HG02798 (cell line): ENCODE results near the gene MAPKAP1.

Experiments
- ATAC-seq: cut with Tn5 transposase; IDR thresholded peaks from one replicate; pipeline ENCODE4 v1.9.1; 2021; ENCODE audit warnings: mild to moderate bottlenecking; ENCODE audit not compliant: unreplicated experiment, poor library complexity

MAPKAP1 gene

DNA sequence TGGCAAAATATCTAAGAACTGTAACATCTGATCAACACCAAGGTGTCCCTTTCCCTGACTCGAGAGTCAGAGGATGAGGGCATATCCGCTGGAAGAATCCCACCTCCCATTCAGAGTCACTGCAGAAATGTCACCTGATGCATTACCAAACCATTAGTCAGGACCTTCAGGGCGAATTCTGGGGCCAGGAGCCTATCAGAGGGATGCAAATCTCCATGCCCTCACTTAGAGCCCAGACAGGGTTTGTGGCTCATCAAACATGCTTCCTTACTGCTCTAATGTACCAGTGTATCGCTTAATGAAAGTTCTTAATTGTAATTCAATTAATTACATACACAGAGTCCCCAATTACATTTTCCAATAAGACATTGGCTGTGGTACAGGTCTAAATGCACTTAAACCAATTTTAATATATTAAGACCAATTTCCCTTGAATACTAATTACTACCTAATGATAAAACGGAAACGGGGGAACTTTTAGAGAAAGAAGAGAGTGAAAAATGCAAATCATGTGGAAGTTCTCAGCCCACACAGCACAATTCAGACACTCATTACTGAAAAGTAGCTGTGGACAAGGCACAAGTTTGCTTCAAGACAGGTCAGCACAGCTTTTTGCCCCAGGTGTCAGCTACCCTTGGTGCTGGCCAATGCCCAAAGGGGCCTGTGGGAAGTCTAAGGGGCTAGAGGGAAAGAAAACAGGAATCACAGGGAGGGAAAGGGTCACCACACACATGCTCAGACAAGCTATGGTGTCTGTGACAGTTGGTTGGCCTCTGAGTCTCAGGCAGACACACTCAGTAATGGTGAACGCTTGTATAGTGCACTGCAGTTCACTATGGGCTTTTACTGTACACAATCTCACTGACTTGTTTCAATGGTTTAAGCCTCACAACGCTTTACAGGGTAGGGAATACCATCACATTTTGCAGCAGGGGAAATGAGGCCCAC lies 211.6 kb downstream of the MAPKAP1 start:
- ATAC-seq: peak; percentile 84

DNA sequence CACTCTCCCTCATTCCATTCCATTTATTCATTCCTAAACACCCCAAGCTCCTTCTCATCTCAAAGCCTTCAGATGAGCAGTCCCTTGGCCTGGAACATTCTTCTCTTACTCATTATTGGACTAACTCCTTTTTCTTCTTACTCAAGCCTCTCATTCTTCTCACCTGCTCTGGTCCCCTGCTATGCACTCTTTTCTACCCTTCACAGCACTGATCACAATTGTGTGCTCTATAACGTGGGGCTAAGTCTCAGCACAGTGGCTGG lies 212.4 kb downstream of the MAPKAP1 start:
- ATAC-seq: no peak

DNA sequence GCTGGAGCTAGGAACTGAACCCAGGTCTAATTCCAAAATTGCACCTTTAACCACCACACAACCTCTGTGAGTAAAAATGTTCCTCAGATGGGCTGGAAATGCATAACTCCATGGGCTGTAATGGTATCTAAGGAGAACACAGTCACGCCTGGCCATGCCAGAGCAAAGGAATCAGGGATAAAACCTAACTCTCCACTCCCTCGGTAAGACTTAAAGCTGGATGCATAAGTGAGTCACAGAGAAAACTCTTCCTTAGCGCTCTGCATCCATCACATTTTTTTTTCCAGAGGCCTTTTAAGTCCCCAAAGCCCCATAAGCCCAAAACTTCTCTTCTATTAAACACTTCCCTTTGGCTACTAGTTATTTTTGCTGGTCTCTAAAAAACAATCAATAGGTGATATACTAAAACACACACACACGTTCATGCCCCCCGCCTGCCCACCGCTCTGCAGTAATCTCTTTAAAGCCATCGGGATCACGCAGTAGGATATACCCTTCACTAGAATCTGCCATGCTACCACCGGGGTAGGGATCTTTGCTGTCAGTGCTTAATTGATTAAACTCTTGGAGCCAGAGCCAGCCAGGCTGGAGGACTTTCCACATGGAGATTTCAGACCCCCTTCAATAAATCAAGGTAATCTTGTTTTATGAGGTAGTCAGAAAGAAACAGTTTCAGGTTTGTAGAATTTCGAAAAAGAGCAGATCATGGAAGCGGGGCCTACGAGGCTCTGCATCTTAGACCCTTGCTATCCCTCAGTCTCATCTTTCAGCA lies 212.9 kb downstream of the MAPKAP1 start:
- ATAC-seq: no peak

DNA sequence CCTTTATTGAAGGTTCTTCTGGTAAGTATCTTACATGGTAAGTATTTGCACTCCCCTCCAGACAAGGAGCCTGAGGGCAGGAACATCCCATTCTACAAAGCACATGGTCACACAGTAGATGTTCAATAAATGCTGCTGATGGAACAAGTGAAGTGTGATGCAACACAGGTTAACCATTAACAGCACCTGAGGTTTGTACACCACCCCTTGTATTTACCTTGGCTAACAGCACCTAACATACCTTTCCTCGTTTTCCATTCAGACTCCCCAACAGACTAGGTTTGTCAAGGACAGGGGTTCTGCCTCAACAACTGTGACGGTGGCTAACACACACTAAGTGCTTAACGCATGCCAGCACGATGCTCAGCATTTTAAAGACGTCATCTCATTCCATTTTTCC lies 213.6 kb downstream of the MAPKAP1 start:
- no peak for ATAC-seq

DNA sequence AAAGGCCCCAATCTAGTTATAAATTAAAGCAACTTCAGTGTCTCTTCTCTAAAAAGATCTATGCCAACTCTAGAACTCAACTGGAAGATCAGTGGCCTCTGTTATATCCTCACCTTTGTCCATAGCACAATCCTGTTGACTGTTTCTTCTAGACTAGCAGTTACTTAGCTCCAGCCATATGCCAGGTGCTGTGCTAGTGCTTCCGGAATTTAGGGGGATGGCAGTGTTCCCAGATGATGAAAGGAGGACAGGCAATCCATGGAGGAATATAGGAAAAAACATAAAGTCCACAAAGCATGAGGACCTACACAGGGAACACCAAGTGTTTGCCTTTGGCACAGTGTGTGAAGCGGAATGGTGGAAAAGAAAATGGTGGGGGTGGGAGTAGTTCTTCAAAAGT lies 214.3 kb downstream of the MAPKAP1 start:
- ATAC-seq: no peak

DNA sequence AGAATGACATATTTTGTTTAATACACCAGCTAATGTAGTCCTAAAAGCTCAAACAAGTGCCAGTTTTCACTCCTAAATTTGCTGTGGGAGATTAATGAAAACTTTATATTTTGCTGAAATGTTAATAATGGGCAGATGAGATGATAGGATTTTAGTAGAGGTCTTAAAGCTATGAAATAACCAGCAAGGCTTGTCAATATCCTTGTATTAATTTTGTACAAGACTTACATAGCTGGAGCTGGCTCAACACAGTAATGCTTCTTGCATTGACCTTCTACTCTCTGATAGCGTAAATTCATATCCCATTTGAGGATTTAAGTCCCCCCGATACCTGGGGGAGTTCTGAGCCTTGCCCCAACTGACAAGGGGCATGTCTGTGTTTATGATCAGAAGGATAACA lies 219.2 kb downstream of the MAPKAP1 start:
- no peak for ATAC-seq

DNA sequence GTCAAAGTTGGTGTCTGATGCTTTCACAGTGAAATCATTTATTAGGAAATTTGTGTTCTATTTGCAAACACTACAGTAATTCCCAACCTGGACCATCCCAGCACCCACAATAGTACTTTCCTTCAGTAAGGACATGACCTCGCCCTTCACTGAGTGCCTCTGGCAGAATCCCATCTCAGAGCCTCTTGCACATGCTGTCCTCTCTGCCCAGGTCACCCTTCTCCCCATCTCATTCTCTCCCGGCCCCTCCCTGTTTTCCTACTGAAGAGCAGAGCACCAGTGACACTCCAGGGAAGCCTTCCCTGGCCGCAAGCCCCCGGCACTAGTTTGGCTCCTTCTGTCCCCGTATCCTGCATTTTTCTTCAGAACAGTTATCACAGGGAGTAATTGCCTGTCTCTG lies 220.4 kb downstream of the MAPKAP1 start:
- ATAC-seq: no peak

DNA sequence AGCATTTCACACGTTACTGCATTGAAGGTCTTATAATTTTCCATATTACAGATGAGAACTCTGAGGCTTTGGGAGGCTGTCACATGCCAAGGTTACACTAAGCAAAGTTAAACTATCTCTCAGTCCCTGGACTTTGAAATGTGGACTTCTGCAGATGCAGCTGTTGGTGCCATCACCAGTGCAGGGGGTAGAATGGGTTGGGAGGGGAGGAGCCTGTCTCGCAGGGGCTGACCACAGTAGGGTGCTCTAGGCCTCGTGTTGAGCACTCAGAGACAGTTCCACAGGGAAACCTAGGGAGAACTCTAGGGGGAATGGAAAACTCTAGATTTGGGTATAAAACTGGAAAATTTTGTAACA lies 220.9 kb downstream of the MAPKAP1 start:
- ATAC-seq: no peak

DNA sequence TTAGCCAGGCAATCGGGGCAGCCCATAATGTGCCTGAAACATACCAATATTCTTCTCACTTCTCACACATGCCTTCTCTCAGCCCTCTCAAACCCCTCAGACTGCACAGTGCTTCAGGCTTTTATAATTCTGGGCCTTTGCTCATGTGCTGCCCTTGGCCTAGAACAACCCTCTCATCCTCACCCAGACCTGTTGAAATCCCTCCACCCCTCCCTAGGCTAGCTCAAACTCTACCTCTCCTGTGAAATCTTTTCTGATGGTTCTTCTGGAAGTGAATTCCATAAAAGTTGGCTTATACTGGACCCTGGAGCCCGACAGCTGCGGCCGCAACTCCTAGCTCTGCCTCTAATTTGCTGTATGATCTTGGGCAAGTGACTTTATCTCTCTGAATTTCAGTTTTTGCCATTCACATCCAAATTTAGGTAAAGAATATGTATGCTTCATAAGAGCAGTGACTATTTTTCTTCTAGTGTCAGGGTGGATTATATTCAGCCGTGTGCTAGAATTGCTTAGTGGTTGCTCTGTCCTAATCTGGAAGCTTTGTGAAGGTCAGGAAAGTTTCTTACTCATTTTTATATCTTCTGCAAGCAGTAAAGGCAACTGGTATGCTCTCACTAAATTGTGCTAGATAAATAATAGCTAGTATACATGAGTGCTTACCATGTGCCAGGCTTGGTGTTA lies 221.4 kb downstream of the MAPKAP1 start:
- ATAC-seq: no peak

DNA sequence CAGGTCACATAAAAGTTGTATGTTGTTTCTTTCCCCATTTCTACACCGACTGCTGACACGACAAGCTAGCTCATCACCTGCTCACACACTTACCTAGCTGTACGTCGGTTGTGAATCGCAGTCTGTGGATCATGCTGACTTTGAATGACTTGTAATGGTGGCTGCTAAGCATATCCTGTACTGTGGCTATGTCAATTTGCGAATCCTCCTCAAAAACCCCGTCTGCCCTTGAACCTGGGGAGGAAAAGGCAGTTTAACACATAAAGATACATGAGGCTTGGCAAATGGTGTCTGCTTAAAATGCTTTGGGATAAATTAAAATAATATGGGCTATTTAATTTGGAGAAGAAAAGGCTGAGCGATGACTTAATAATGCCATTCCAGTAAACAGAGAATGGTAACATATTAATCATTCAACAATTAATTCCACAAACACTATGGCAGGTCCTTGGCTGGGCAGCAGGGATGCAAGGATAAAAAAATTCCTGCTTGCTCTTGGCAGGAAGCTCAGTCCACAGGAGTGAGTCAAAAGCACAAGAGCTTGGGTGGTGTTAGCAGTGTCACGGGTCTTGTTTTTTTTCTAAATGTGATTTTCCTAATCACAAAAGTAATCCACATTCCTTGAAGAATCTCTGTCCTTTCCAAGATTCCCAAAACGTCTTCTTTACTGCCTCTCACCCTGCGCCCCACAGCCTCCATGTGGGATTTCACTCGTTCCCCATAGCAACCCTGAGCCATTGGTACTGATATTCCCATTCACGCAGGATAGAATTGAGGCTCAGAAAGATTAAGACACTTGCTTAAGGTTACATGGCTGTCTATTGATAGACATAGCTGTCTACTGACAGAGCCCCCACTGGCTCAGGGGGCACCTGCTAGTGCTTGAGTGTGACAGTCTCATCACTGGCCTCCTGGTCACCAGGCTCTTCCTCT lies 222.4 kb downstream of the MAPKAP1 start:
- ATAC-seq: no peak

DNA sequence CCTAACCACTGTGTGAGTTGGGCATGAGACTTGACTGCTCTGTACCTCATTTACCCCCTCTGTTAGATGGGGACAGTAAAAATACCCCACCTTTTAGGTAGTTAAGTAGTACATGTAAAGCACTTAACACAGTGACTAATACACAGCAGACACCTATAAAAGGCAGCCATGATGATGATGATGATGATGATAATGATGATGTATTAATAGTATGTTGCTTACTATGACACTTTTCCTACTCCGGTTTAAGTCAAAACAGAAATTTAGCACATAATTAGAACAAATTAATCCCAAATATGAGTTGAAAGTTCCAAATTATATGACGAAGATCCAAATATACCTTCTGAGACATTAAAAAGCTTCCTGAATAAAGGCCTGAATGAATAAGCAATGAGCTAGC lies 223.3 kb downstream of the MAPKAP1 start:
- no peak for ATAC-seq

DNA sequence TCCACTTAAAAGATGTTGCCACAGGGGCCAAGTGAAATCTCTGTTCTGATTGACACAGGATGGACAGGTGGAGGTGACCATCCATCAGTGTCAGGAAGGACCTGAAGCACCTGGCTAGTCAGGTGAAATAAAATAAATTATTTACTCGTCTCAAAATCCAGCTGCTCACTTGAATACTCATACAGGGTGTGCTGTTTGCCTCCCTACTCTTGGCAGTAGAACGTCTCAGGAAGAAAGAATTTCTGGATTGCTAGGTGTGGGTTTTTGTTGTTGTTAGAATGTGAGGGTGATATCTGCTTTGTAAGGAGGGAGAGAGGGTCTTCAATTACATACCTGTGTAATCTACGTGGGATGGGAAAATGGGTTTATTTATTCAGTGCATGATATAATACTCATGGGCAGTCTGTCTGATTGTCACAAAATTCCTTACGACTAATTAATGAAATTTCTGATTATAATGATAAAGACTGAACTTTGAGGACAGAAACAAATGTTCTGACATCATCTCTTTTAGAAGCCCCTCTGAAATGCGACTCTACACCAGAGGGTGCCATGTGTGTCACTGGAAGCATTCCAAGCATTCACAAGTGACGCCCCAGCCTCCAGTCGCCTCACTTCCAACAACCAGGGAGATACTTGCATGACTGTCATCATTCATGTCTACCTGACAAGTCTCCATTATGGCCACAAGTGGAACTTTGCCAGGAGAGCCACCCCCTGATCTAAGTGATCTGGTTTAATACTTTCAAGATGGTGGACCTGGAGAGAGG lies 227.0 kb downstream of the MAPKAP1 start:
- ATAC-seq: no peak

DNA sequence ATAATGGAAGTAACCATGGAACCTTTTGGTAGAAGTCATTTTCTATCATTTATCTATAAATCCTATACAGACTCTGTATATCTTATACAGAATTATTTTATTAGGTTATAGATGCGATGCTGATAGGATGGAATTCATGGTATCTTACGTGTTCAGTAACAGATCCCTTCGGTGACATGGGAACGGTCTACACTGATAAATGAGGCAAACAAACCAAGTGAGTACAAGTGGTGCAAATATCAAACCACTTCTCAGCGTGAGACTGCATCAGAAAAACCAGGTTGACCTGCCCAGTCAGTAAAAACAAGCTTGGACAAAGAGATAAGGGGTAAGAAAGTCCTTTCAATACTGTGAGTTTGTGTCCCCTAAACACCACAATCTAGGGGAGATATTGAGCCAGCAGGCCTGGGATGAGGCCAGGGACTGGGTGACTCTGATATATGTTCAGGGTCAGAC lies 229.9 kb downstream of the MAPKAP1 start:
- no peak for ATAC-seq

DNA sequence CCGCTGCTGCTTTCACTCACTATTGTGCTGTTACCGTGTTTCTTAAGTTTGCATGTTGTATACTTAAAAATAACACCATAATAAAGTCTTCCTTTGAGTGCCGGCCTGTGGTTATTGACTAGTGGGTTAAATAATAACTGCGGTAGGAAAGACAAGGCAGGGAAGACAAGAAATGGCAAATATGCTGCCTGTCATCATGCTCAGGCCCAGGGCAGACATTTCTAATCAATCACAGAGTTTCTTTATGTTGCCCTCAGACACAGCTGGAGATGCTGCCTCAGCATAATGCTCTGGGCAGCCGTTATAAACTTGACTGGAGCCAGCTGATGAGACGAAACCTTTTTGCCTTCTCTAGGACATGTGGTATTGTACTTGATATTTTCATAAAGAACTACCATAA lies 230.4 kb downstream of the MAPKAP1 start:
- ATAC-seq: no peak

DNA sequence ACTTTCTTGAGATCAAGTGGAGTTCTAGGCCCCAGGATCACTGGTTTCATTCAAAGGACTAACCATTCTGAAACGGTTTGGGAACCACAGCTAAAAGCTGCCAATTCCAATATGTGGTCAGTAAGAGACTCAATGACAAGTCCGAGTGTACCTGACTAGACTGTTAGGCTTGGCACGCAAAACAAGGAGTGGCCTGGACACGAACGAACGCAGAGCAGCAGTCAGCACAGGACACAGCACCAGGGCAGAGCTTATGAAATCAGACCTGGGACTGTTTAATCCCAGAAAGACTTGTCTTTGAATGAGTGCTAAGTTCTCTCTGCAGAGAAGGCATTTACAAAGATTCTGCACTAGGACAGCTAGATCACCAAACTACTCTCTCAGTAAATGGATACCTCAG lies 231.6 kb downstream of the MAPKAP1 start:
- ATAC-seq: no peak

DNA sequence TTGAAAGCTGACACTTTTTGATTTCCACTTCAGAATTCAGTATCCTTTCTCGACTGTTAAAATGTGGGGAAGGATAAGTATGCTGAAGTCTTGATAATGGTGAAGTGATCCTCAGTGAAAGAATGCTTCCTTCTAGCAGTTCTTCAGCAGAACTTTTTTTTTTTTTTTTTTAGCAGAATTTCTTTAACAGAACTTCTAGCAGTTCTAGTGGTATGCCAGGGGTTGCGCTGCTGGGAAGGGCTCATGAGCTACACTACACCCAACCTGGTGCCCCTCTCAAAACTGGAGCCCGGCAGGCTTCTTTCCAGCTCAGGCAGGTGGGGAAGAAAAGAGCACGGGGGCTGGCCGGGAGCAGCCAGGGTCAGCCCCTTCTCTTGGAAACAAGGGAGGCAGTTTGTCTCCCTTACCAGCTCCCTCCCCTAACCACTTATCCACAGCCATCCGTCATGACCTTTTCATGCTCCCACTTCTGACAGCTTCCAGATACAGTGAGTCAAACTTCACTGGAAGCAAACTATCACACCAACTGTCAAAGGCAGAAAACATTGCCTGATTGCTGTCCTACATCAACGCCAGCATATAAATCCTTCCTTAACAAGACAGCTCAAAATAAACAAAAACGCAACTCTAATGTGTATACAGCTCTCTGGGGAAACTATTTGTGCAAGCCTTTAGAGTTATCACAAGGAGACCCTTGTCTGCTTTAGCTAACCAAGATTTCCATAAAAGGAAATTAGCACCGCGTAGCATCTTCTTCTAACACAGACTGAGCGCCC lies 233.9 kb downstream of the MAPKAP1 start:
- no peak for ATAC-seq

DNA sequence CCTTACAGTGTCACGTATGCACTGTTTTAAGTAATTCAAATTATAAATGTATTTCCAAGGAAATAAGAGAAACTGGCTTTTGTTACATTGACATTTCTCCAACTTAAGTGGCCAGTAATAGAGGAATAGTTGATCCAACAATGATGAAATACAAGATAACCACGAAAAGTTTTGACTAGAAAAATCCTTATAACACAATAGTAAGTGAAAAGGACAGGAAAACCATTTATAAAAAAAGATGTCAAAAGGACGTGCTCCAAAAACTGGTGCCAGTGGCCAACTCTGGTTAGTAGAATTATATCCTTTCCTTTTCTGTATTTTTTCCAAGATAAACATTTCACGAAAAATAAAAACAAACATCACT lies 234.5 kb downstream of the MAPKAP1 start:
- no peak for ATAC-seq

DNA sequence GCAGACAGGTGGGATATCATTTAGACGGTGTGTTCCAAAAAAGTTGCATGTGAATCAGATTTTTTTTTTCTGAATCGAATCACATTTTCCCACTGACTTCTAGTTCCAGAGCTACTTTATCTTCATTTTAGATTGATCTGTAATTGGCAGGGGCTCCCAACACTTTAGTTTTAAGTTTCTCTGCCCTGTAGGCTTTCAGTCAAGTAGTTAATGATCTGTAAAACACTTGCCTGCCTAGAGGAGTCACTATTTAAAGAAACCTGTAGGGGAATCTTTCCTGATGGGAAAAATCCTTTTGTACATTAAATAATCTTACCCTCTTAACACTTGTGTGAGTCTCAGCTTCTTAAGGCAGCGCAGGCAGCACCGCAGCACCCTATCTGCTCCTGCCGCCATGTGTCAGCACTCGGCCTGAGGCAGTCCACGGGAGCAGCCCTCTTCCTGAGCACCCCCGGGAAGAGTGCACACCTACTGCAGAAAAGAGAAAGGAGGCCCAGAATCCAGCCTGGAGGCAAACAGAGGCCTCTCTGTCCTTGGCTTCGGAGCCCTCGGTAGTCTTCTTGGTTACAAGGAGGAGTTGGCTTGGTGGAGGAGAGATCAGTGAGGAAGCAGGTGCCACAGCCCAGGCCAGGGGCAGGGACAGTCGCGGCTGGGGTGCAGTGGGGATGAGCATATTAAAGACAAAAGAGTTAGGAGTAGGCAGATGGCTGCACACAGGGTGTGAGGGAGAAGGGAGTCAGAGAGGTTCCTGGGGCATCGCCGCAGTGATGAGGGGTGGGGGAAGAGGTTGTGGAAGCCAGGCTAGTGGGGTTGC lies 236.0 kb downstream of the MAPKAP1 start:
- ATAC-seq: no peak
